GM21576 (cell line): ENCODE data around the gene SNX27.

Experiments
- ATAC-seq: cut with Tn5 transposase; IDR thresholded peaks from one replicate; pipeline ENCODE4 v1.9.1; 2021; ENCODE audit warnings: mild to moderate bottlenecking, moderate library complexity; ENCODE audit not compliant: unreplicated experiment

Gene SNX27

GRCh38 chr1:151702936-151703335 lies 91.1 kb downstream of the SNX27 start:
- no peak for ATAC-seq

GRCh38 chr1:151703813-151704212 lies 92.0 kb downstream of the SNX27 start:
- ATAC-seq, result no peak

- ATAC-seq, result no peak
Observed at GRCh38 chr1:151704246-151704645, 92.4 kb downstream of the SNX27 start.

- no peak for ATAC-seq
Observed at GRCh38 chr1:151705146-151705545, 93.3 kb downstream of the SNX27 start.

GRCh38 chr1:151705753-151706463 lies 94.1 kb downstream of the SNX27 start:
- ATAC-seq, result no peak

- no peak for ATAC-seq
Observed at GRCh38 chr1:151706464-151707415, 94.9 kb downstream of the SNX27 start.

- ATAC-seq, result no peak
Observed at GRCh38 chr1:151707541-151708065, 95.8 kb downstream of the SNX27 start.

- ATAC-seq, result no peak
Observed at GRCh38 chr1:151708891-151709290, 97.0 kb downstream of the SNX27 start.

- no peak for ATAC-seq
Observed at GRCh38 chr1:151710187-151710840, 98.5 kb downstream of the SNX27 start.

GRCh38 chr1:151711044-151711800 lies 99.4 kb downstream of the SNX27 start:
- no peak for ATAC-seq

GRCh38 chr1:151711951-151712350 lies 100.1 kb downstream of the SNX27 start:
- ATAC-seq, result no peak

GRCh38 chr1:151713044-151713443 lies 101.2 kb downstream of the SNX27 start:
- ATAC-seq, result no peak

- no peak for ATAC-seq
Observed at GRCh38 chr1:151713874-151714273, 102.0 kb downstream of the SNX27 start.

GRCh38 chr1:151714820-151715725 lies 103.2 kb downstream of the SNX27 start:
- no peak for ATAC-seq

GRCh38 chr1:151715726-151716404 lies 104.0 kb downstream of the SNX27 start:
- no peak for ATAC-seq

GRCh38 chr1:151716405-151716762 lies 104.5 kb downstream of the SNX27 start:
- ATAC-seq, result no peak

- ATAC-seq, result no peak
Observed at GRCh38 chr1:151716771-151717631, 105.2 kb downstream of the SNX27 start, which contains the start of gene CELF3. CELF3 (minus strand) TSS chr1:151716803; CDS start chr1:151716020, 783 bp downstream.

- no peak for ATAC-seq
Observed at GRCh38 chr1:151718011-151718431, 106.2 kb downstream of the SNX27 start.
